ENCODE results near the gene CCDC137.

GRCh38 chr17:81719410-81720266, 53.1 kb downstream of the CCDC137 start:
- TF ChIP-seq CTCF (IDR thresholded peaks at IDR 0.05) (no peak), POLR2AphosphoS5 (IDR thresholded peaks at IDR 0.05) (no peak), POLR2A (IDR thresholded peaks at IDR 0.05) (no peak)
